SK-N-MC (cell line): ENCODE results near the gene MB21D2.

Source experiments
- EZH2 ChIP-seq: fragments of 200-600 bp; sonication (generic); IDR thresholded peaks from one replicate; pipeline ENCODE4 v1.6.1; 2017; ENCODE audit warnings: antibody characterized with exemption
- FOXP2 ChIP-seq: optimal IDR thresholded peaks from 2 replicates; pipeline ENCODE3; 2011; ENCODE audit warnings: mild to moderate bottlenecking, moderate library complexity; ENCODE audit not compliant: insufficient read depth; ENCODE audit errors: extremely low read length, control extremely low read depth
- POLR2AphosphoS5 ChIP-seq: IDR thresholded peaks from 2 replicates; pipeline ENCODE4 v1.6.1; 2012; ENCODE audit warnings: mild to moderate bottlenecking, low read depth, low read length, borderline replicate concordance

DNA sequence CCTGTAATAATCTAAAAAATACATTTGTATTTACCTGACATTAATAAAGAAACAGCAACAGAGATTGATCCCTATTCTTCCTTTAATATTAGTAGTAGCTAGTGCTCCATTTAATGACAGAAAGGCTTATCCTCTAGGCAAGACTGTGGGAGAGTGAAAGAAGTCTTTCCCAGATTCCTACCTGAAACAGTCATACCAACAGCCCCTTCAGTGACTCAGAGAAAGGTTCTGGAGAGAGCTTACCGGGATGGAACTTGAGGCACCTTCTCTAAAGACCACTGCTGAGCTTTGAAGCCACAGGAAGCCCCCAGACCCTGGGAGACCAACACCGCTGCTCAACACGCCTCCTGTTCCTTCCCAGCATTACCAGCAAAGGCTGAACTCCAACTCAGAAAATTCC, 123.4 kb downstream of the MB21D2 start:
- no peak for TF ChIP-seq POLR2AphosphoS5
- TF ChIP-seq EZH2, result no peak
- TF ChIP-seq FOXP2, result no peak
